Thymus (tissue), 11 donors: ENCODE results near the gene ATP5F1A. TPM values are rescaled to one million over a fixed set of nuclear protein-coding genes. Genes with fewer than 3 reads are reported as not detected.

Experiments
- DNase-seq, 9 donors: peaks; one replicate each; pipeline ENCODE4 v3.0.0-alpha.2; 2013; ENCODE audit warnings: low spot score in 9 of 9, low read depth in 6 of 9, missing footprints in 1 of 9
- H3K27ac ChIP-seq, 2 donors: one replicate each; pipeline ENCODE4 v1.5.1; 2013; ENCODE audit warnings: control low read depth in 1 of 2, low read depth in 1 of 2, low read length in 1 of 2, mild to moderate bottlenecking in 1 of 2, moderate library complexity in 1 of 2
- H3K27me3 ChIP-seq, 2 donors: one replicate each; pipeline ENCODE4 v1.5.1; 2013; ENCODE audit warnings: low read length in 1 of 2; ENCODE audit not compliant: control insufficient read depth in 2 of 2, insufficient read depth in 1 of 2
- H3K36me3 ChIP-seq, 2 donors: one replicate each; pipeline ENCODE4 v1.5.1; 2013; ENCODE audit warnings: low read length in 1 of 2, mild to moderate bottlenecking in 1 of 2, moderate library complexity in 1 of 2; ENCODE audit not compliant: control insufficient read depth in 2 of 2, insufficient read depth in 2 of 2
- H3K4me1 ChIP-seq, 2 donors: one replicate each; pipeline ENCODE4 v1.5.1; 2013; ENCODE audit warnings: low read length in 2 of 2; ENCODE audit not compliant: control insufficient read depth in 2 of 2, insufficient read depth in 2 of 2
- H3K4me3 ChIP-seq, 2 donors: one replicate each; pipeline ENCODE4 v1.5.1; 2013; ENCODE audit warnings: low read length in 2 of 2, control low read depth in 1 of 2, mild to moderate bottlenecking in 1 of 2
- H3K9me3 ChIP-seq, 2 donors: one replicate each; pipeline ENCODE4 v1.5.1; 2013; ENCODE audit warnings: low read length in 1 of 2, mild to moderate bottlenecking in 1 of 2; ENCODE audit not compliant: control insufficient read depth in 2 of 2, insufficient read depth in 1 of 2
- WGBS: extraction: QIAGEN DNeasy Blood & Tissue Kit; methylation state at CpG from one replicate; pipeline ENCODE4 v1.1.7; 2013; 5-methylcytosine and 5-hydroxymethylcytosine counted together
- polyA plus RNA-seq: library from polyadenylated mRNA; stranded (reverse); fragments of 200-250 nt; gene quantifications from one replicate; pipeline ENCODE4 v1.2.3, GENCODE V29; 2013
- total RNA-seq: library from RNA; stranded (reverse); fragments of 120-200 nt; gene quantifications from one replicate; pipeline ENCODE4 v1.2.4, GENCODE V29; 2013
- donor health status: healthy.

The ATP5F1A gene
- total and polyA plus RNA-seq, 2 donors: 272 to 583 TPM

DNA sequence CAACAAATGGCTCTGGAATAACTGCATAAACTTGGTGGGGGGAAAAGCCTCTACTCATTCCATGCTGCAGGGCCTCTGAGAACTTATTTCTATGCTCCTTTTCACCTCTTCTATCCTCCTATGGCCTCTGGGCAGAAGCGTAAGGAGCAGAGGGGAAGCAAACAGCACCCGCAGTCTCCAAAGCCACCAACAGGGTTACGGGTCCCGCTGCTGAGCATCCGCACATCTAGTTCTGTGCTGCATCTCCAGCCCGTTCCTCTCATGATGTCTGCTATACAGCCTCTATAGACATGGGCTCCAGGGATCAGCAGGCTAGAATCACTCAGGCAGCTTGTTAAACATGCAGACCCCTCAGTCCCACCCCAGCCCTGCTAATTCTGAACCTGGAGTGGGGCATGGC, 52.0 kb downstream of the ATP5F1A start:
- no peak for DNase-seq
- Histone ChIP-seq H3K36me3 (no peaks in the 10 kb centered on the region), H3K27ac (no peak overlapping the region), H3K4me3 (no peak overlapping the region), H3K27me3 (no peaks in the 10 kb centered on the region), H3K4me1 (peaks cover 7 to 13% of the 10 kb centered on the region in 2 donors), H3K9me3 (no peaks in the 10 kb centered on the region)
- 98% methylated on average over 6 of the region's 6 CpGs for WGBS

DNA sequence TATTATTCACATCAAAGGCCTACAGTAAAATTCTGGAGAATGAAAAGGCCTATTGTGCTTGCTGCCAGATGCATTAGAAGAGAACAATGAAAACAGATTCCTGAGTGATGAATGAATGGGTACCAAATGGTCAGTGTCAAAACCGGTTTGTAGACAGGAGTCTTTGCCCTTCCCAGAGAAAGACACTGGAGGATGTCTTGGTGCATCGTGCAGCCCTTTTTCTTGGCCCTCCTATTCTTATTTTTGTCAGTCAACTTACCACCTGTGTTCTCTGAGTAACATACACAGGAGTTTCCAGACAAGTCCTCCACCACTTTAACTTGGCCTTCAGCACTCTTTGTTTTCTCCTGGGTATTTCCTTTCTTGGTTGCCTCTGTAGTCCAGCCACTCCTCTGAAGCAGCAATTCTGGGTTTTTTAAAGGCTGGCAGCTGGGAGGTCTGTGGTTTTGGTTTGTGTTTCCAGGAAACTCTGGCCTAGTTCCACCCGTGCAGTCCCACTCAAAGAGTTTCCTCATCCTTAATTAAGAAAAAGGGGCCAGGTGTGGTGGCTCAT, 55.4 kb downstream of the ATP5F1A start:
- H3K4me1 ChIP-seq: peaks cover 7 to 16% of the 10 kb centered on the region in 2 donors

DNA sequence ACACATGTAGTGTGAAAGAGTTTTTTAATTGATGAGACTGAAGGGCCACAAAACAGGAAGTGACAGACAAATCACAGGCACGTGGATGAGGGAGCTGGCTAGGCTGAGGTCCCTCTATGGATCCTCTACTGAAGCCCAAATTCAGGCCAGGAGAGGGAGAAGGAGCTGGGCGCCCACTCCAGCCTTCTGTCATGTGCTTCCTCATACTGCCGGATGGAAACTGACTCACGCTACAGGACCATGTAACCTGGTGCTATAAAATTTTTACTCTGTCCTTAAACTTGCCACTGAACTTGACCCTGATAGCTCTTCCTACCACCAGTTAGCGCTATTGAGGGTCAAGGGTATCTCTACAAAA, 57.4 kb downstream of the ATP5F1A start:
- Histone ChIP-seq H3K4me1 (peaks cover 7 to 16% of the 10 kb centered on the region in 2 donors), H3K27me3 (no peaks in the 10 kb centered on the region), H3K4me3 (no peak overlapping the region), H3K27ac (no peak overlapping the region), H3K36me3 (no peaks in the 10 kb centered on the region), H3K9me3 (no peaks in the 10 kb centered on the region)
- 80% methylated on average over 5 of the region's 5 CpGs for WGBS
- no peak for DNase-seq

More for the DNA sequence above, 55.4 kb downstream of the ATP5F1A start:
- DNase-seq: peak in 3 of 9 donors; percentile 24 to 55 (median 27)
- Histone ChIP-seq H3K4me3 (no peak overlapping the region), H3K27me3 (no peaks in the 10 kb centered on the region), H3K27ac (no peak overlapping the region), H3K36me3 (no peaks in the 10 kb centered on the region), H3K9me3 (no peaks in the 10 kb centered on the region)
- 23% methylated on average over 3 of the region's 3 CpGs for WGBS

DNA sequence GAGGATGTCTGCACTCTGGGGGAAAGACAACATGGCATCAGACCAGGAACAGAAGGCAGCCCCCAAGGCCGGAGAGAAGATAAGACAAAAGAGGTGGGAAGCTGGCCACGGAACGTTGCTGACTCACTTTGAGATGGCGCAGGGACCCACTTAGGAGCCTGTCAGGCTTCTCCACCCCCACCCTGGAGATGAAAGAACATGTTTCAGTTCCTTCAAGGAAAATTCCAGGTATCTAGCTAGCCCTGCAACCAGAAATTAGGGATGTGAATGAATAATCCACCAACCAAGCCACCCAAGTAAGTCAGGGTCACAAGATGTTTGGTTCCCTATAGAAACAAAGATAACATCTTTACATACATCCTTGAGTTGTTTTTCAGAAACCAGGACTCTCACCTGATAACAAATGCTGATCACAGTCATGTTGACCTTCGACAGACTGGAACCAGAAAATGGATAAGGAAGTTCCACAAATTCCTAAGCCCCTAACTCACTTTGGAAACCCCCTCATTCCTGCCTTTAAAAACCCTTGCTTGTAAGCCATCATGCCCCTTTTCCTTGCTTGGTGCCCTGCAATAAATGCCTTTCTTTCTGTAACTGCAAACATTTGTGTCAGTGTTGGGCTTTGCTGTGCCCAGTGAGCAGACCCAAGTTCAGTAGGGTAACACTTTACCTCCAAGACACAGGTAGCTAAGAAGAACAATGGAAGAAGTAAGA, 57.9 kb downstream of the ATP5F1A start:
- no peaks in the 10 kb centered on the region for H3K9me3 ChIP-seq
- 96% methylated on average over 5 of the region's 5 CpGs for WGBS
- H3K4me1 ChIP-seq: peaks cover 7 to 16% of the 10 kb centered on the region in 2 donors
- DNase-seq: no peak
- no peaks in the 10 kb centered on the region for H3K36me3 ChIP-seq
- H3K27ac ChIP-seq: no peak overlapping the region
- H3K4me3 ChIP-seq: no peak overlapping the region
- H3K27me3 ChIP-seq: no peaks in the 10 kb centered on the region

DNA sequence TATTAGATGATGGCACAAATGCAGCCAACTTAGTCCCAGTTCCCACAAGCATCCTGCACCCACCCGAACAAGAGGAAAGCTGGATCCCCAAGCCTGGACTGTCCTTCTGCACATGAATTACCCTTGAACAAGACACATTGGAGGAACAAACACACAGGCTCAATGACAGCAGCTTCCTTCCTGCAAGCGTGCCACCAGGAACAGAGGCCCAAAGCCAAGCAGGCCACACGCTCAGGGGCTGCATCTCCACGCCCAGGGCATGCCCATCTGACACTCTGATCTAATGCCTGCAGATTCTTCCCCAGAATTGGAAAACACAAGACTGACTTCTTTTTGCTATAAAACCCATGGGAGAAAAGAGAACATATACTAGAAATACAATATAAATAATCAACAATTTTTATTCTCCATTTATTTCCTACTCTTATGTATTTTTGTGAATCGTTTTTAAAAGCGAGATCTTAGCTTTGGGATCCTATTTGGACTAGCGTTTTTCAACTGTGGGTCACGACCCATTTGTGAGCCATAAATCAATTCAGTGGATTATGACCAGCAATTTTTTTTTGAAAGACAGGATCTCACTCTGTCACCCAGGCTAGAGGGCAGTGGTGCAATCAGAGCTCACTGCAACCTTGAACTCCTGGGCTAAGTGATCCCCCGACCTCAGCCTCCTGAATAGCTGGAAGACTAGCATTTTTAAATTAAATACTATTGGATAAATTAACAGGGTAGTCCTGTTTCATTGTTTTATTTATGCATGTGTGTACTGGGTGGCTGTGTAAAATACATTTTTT, 60.4 kb downstream of the ATP5F1A start:
- no peak overlapping the region for H3K27ac ChIP-seq
- no peaks in the 10 kb centered on the region for H3K36me3 ChIP-seq
- H3K27me3 ChIP-seq: no peaks in the 10 kb centered on the region
- DNase-seq: no peak
- no peak overlapping the region for H3K4me3 ChIP-seq
- WGBS: 96% methylated on average over 9 of the region's 9 CpGs
- no peaks in the 10 kb centered on the region for H3K9me3 ChIP-seq
- peaks cover 4 to 13% of the 10 kb centered on the region in 2 donors for H3K4me1 ChIP-seq

DNA sequence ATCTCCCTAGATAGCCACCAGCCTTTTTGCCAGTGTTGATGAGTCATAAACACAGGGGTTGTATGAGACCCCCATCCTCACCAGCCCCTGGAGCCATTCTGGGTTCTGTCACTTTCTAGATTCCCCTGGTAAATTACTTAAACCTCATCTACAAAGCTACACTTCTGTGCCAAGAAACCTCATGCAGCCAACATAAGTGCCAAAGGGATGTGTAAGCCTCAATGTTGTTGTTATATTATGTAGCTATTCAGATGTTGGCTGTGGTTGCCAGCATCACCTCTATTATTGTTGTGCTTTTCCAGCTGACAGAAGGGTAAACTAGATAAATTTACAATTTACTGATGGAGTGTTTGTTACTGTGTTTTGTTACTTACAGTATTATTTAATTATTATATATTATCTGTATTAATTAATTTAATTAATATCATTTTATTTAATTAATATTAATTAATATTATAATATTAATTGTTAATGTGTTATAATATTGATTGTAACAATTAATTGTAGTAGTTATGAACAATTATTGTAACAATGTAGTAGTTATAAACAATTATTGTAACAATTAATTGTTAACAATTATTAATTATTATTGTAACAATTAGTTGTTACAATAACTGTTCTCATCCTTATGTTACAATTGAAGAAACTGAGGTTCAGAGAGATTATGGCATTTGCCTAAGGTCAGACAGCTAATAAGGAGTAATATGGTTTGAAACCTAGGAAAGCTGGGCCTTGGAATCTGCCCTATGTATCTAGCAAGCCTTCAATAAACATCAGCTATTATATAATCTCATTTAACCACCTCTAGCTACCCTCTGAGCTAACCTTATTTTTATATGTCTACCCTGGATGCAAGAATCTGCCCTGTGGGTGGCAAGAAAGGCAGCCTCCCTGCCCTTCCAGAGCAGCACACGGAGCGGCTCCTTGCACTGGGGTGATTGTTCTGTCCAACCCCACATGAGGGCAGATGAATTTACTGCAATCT, 62.1 kb downstream of the ATP5F1A start:
- no peak for DNase-seq
- H3K27me3 ChIP-seq: no peaks in the 10 kb centered on the region
- no peaks in the 10 kb centered on the region for H3K36me3 ChIP-seq
- over 99% methylated on average over 2 of the region's 2 CpGs for WGBS
- peaks cover 0 to 3% of the 10 kb centered on the region in 2 donors for H3K4me1 ChIP-seq
- no peaks in the 10 kb centered on the region for H3K9me3 ChIP-seq
- no peak overlapping the region for H3K4me3 ChIP-seq
- H3K27ac ChIP-seq: no peak overlapping the region

DNA sequence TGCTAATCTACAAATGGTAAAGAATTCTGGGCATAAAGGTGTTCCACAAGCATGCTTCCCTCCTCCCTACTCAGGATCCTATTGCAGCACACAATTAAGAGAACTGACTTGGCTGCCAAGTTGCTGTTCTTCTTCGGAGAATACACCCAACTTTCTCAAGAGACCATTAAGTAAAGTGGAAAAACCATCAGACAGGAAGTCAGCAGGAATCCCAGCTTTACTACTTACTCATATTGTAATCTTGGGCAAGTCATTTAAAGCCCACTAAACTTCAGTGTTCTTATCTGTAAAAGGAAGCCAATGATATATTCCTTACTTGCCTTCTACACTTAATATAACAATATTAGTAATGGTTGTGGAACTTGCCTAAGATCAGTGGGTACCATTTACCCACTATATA, 63.9 kb downstream of the ATP5F1A start:
- no peaks in the 10 kb centered on the region for H3K27me3 ChIP-seq
- H3K9me3 ChIP-seq: no peaks in the 10 kb centered on the region
- no peaks in the 10 kb centered on the region for H3K4me1 ChIP-seq
- no peak overlapping the region for H3K4me3 ChIP-seq
- H3K36me3 ChIP-seq: no peaks in the 10 kb centered on the region
- no peak for DNase-seq
- no peak overlapping the region for H3K27ac ChIP-seq
- 89% methylated on average over 1 of the region's 1 CpG for WGBS

DNA sequence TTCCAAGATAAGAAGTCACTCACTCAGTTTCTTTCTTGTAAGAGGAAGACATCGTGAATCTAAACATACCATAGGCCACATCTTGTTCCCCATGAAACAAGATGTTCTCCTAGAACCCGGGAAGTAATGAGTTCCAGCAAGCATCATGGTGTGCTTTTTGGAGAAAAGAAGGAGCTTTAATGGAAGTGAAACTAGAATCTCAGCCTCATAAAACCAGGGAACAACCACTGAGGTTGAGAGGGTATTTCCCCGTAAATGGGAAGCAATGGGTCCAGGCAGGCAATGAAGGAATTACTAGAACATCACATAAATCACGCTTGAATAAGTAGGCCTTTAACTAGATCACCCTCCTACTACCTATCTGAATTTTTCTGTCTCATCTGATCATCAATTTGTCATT, 66.4 kb downstream of the ATP5F1A start:
- Histone ChIP-seq H3K4me3 (no peak overlapping the region), H3K27ac (no peak overlapping the region), H3K27me3 (peaks cover 0 to 9% of the 10 kb centered on the region in 2 donors), H3K4me1 (peaks cover 4 to 7% of the 10 kb centered on the region in 2 donors), H3K36me3 (no peaks in the 10 kb centered on the region), H3K9me3 (no peaks in the 10 kb centered on the region)
- DNase-seq: no peak
- WGBS: 96% methylated on average over 4 of the region's 4 CpGs
